COLO829 (cell line): Measurements from ENCODE around the gene SREBF1.

Source experiments
- DNase-seq: peaks from one replicate; pipeline ENCODE4 v3.0.0; 2012; ENCODE audit warnings: low spot score

Gene SREBF1

GRCh38 chr17:17779015-17779611 lies 57.7 kb downstream of the SREBF1 start:
- DNase-seq = no peak

GRCh38 chr17:17778308-17779014 lies 58.3 kb downstream of the SREBF1 start:
- DNase-seq = no peak

- DNase-seq = no peak
These were observed 59.9 kb downstream of the SREBF1 start for GRCh38 chr17:17776889-17777288.

GRCh38 chr17:17774009-17774881 lies 62.5 kb downstream of the SREBF1 start:
- no peak for DNase-seq

GRCh38 chr17:17772231-17772630 lies 64.6 kb downstream of the SREBF1 start:
- no peak for DNase-seq

- DNase-seq = no peak
These were observed 65.1 kb downstream of the SREBF1 start for GRCh38 chr17:17771498-17772201.

GRCh38 chr17:17770632-17771044 lies 66.1 kb downstream of the SREBF1 start:
- DNase-seq = no peak

GRCh38 chr17:17769869-17770631 lies 66.7 kb downstream of the SREBF1 start:
- DNase-seq = no peak

GRCh38 chr17:17768424-17769088 lies 68.2 kb downstream of the SREBF1 start:
- no peak for DNase-seq

- DNase-seq = no peak
These were observed 68.8 kb downstream of the SREBF1 start for GRCh38 chr17:17767887-17768418.

- DNase-seq = no peak
These were observed 69.5 kb downstream of the SREBF1 start for GRCh38 chr17:17767154-17767869.

GRCh38 chr17:17766744-17767120 lies 70.1 kb downstream of the SREBF1 start:
- DNase-seq = no peak

- no peak for DNase-seq
These were observed 70.6 kb downstream of the SREBF1 start for GRCh38 chr17:17766077-17766743.

- DNase-seq = no peak
These were observed 71.3 kb downstream of the SREBF1 start for GRCh38 chr17:17765359-17766076.

GRCh38 chr17:17763734-17764133 lies 73.1 kb downstream of the SREBF1 start:
- DNase-seq = no peak

- DNase-seq = no peak
These were observed 73.7 kb downstream of the SREBF1 start for GRCh38 chr17:17763136-17763535.

GRCh38 chr17:17762744-17763105 lies 74.1 kb downstream of the SREBF1 start:
- DNase-seq = no peak
